AG09309 (cell line): ENCODE data around the gene OOSP1.

ENCODE experiments used
- DNase-seq: peaks from one replicate; pipeline ENCODE4 v3.0.0-alpha.2; 2010; ENCODE audit warnings: low read depth
- H3K4me3 ChIP-seq: 2 replicates; pipeline ENCODE4 v1.5.1; 2011; ENCODE audit warnings: mild to moderate bottlenecking, low read depth, low read length, moderate library complexity; ENCODE audit not compliant: control insufficient read depth
- CTCF ChIP-seq: IDR thresholded peaks from 2 replicates; pipeline ENCODE4 v1.5.1; 2011; ENCODE audit warnings: mild to moderate bottlenecking, low read depth, low read length, inconsistent platforms; ENCODE audit not compliant: insufficient read depth, control insufficient read depth; ENCODE audit errors: missing control alignments

The OOSP1 gene

DNA sequence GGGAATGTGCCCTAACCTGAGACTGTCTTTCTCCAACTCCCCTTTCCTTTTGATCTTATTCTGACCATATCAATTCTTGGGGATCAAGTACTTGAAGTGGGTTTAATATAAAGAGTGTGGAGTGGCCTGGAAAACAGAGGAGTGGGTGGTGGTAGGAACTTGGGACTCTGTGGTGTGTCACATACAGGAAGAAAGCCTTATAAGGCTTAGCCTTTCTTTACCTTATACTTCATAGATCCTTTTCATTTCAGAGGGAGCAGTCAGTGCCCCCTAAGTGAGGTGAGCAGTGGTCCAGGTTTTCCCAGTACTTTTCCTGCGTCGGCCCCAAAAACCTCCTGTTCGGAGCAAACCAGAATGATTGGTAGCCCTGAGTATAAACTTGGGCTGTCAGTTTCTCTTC lies 486 bp downstream of the OOSP1 start:
- no peak for DNase-seq
- no peak for TF ChIP-seq CTCF

GRCh38 chr11:59939482-59939881 lies 1.2 kb downstream of the OOSP1 start:
- no peak overlapping the region for H3K4me3 ChIP-seq
- no peak for DNase-seq
- no peak for TF ChIP-seq CTCF

More for the DNA sequence above, 486 bp downstream of the OOSP1 start:
- H3K4me3 ChIP-seq, result no peak overlapping the region

DNA sequence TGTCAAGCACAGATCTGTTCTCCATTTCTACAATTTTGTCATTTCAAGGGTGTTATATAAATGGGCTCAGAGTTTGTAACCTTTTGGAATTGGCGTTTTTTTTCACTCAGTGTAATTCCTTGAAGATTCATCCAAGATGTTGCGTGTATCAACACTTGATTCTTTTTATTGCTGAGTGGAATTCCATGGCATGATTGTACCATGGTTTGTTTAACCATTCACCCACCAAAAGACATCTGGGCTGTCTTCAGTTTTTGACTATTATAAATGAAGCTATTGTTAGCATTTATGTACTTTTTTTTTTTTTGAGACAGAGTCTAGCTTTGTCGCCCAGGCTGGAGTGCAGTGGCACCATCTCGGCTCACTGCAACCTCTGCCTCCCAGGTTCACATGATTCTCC lies 2.9 kb downstream of the OOSP1 start:
- no peak overlapping the region for H3K4me3 ChIP-seq
- no peak for TF ChIP-seq CTCF
- DNase-seq, result no peak

DNA sequence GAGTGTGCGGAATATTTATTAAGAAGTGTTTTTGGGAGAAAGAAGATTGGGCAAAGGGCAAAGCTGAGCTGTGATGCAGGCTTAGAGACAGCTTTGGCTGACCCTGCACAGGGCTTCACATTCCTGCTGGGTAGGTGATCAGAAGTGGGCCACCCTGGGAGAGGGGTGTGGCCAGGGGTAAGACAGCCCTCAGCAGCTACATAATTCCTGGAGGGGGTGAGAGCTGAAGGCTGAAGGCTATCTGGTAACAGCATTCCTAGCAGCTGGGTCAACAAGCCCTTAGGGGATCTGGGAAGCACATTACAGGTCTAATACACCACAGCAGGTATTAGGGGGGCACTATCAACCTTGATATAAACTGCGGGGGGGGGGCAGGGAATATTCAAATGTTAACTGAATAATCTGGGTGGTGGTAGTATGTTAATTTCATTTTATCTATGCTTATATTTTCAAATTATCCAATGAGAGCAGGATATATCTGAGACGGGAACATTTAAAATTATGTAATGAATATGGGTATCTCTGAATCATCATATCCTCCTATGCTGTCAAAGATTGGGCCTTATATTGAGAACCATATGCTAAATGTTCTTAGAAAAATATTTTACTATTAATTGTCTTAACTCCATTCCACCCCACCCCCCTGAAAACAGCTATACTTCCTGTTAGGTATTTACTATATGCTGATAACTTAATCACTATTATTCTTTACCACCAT lies 5.9 kb downstream of the OOSP1 start:
- no peak overlapping the region for H3K4me3 ChIP-seq
- no peak for DNase-seq
- TF ChIP-seq CTCF, result no peak

DNA sequence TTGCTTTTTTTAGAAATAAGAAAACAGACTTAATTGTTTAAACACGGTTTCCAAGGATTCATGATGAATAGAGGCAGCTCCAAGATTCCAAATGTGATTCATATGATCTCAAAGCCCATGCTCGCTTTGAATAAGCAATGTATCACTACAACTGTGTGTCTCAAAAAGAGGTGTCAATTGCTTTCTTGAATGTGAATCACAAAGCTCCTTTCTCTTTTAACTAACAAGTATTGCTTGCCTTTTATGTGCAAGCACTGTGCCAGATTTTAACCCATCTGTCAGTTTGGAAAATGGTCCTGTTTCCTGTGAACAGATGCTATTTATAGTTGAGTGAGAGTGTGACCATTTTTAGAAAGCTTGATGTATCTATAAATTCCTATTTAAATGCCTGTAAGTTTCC lies 6.5 kb downstream of the OOSP1 start:
- TF ChIP-seq CTCF, result no peak
- no peak overlapping the region for H3K4me3 ChIP-seq
- DNase-seq, result no peak

- no peak for DNase-seq
- no peak for TF ChIP-seq CTCF
- H3K4me3 ChIP-seq, result no peak overlapping the region
Measured at GRCh38 chr11:59953463-59954218, 15.4 kb downstream of the OOSP1 start.
